H9 (cell line): ENCODE results near the gene SLA2. TPM values are rescaled to one million over a fixed set of nuclear protein-coding genes. Genes with fewer than 3 reads are reported as not detected.
A peak's percentile ranks its signal among the peaks of the same experiment; 100 is the strongest.

ENCODE experiments used
- DNase-seq: peaks from one replicate; pipeline ENCODE4 v3.0.0-alpha.2; 2017
- H2AFZ ChIP-seq: one replicate; pipeline ENCODE4 v1.6.1; 2013; ENCODE audit warnings: mild to moderate bottlenecking, low read length, control low read depth, moderate library complexity
- H2AK5ac ChIP-seq: 2 replicates; pipeline ENCODE4 v1.6.1; 2013; ENCODE audit warnings: low read length, control low read depth, mixed read lengths; ENCODE audit not compliant: insufficient read length
- H2BK120ac ChIP-seq: one replicate; pipeline ENCODE4 v1.6.1; 2013; ENCODE audit warnings: low read depth, mild to moderate bottlenecking, low read length, control low read depth, inconsistent platforms; ENCODE audit not compliant: poor library complexity, severe bottlenecking
- H2BK12ac ChIP-seq: 2 replicates; pipeline ENCODE4 v1.6.1; 2013; ENCODE audit warnings: low read length, control low read depth, mixed read lengths, low read depth; ENCODE audit not compliant: insufficient read length
- H2BK15ac ChIP-seq: 2 replicates; pipeline ENCODE4 v1.6.1; 2013; ENCODE audit warnings: low read depth, low read length, control low read depth
- H2BK20ac ChIP-seq: one replicate; pipeline ENCODE4 v1.6.1; 2013; ENCODE audit warnings: low read depth, mild to moderate bottlenecking, low read length, control low read depth, inconsistent platforms; ENCODE audit not compliant: poor library complexity, severe bottlenecking
- H2BK5ac ChIP-seq: 2 replicates; pipeline ENCODE4 v1.6.1; 2013; ENCODE audit warnings: low read length, control low read depth, mixed read lengths; ENCODE audit not compliant: insufficient read length
- H3K14ac ChIP-seq: 2 replicates; pipeline ENCODE4 v1.6.1; 2013; ENCODE audit warnings: low read length, control low read depth; ENCODE audit not compliant: insufficient read depth
- H3K18ac ChIP-seq: 2 replicates; pipeline ENCODE4 v1.6.1; 2013; ENCODE audit warnings: low read depth, mild to moderate bottlenecking, mixed read lengths, low read length, control low read depth; ENCODE audit not compliant: insufficient read length
- H3K23ac ChIP-seq: 2 replicates; pipeline ENCODE4 v1.6.1; 2013; ENCODE audit warnings: low read length, control low read depth, mixed read lengths, low read depth; ENCODE audit not compliant: insufficient read length
- H3K23me2 ChIP-seq: 2 replicates; pipeline ENCODE4 v1.6.1; 2013; ENCODE audit warnings: low read depth, mild to moderate bottlenecking, mixed read lengths, low read length, control low read depth; ENCODE audit not compliant: insufficient read length, poor library complexity, severe bottlenecking
- H3K27ac ChIP-seq: 2 replicates; pipeline ENCODE4 v1.5.1; 2013; ENCODE audit warnings: low read length, control low read depth, mixed read lengths, low read depth; ENCODE audit not compliant: insufficient read length
- H3K27me3 ChIP-seq: 2 replicates; pipeline ENCODE4 v1.6.1; 2013; ENCODE audit warnings: low read length, control low read depth, inconsistent platforms; ENCODE audit not compliant: insufficient read depth
- H3K4ac ChIP-seq: 2 replicates; pipeline ENCODE4 v1.6.1; 2013; ENCODE audit warnings: low read depth, mild to moderate bottlenecking, control low read depth, inconsistent platforms, low read length, moderate library complexity
- H3K4me1 ChIP-seq: 2 replicates; pipeline ENCODE4 v1.6.1; 2013; ENCODE audit warnings: low read length, control low read depth, inconsistent platforms; ENCODE audit not compliant: insufficient read depth
- H3K4me2 ChIP-seq: 2 replicates; pipeline ENCODE4 v1.6.1; 2013; ENCODE audit warnings: low read length, control low read depth, mixed read lengths; ENCODE audit not compliant: insufficient read length, insufficient read depth
- H3K56ac ChIP-seq: 2 replicates; pipeline ENCODE4 v1.6.1; 2013; ENCODE audit warnings: low read depth, mild to moderate bottlenecking, mixed read lengths, low read length, control low read depth; ENCODE audit not compliant: insufficient read length
- H3K79me1 ChIP-seq: 2 replicates; pipeline ENCODE4 v1.6.1; 2013; ENCODE audit warnings: low read depth, mild to moderate bottlenecking, moderate library complexity, low read length, control low read depth, inconsistent platforms; ENCODE audit not compliant: insufficient read depth, poor library complexity, severe bottlenecking
- H3K79me2 ChIP-seq: 2 replicates; pipeline ENCODE4 v1.6.1; 2013; ENCODE audit warnings: low read length, control low read depth, inconsistent platforms; ENCODE audit not compliant: insufficient read depth
- H3K9ac ChIP-seq: 2 replicates; pipeline ENCODE4 v1.6.1; 2013; ENCODE audit warnings: low read length, control low read depth, mixed read lengths; ENCODE audit not compliant: insufficient read length; ENCODE audit errors: extremely low read depth
- H3K9me3 ChIP-seq: one replicate; pipeline ENCODE4 v1.6.1; 2013; ENCODE audit warnings: low read depth, low read length, inconsistent platforms; ENCODE audit not compliant: control insufficient read depth
- H3T11ph ChIP-seq: one replicate; pipeline ENCODE4 v1.6.1; 2013; ENCODE audit warnings: mild to moderate bottlenecking, low read length, control low read depth, inconsistent platforms
- H4K20me1 ChIP-seq: one replicate; pipeline ENCODE4 v1.6.1; 2013; ENCODE audit not compliant: control insufficient read depth, insufficient read length, insufficient read depth
- H4K5ac ChIP-seq: 2 replicates; pipeline ENCODE4 v1.6.1; 2013; ENCODE audit warnings: low read depth, mild to moderate bottlenecking, mixed read lengths, low read length, control low read depth; ENCODE audit not compliant: insufficient read length
- H4K8ac ChIP-seq: replicated peaks from 2 replicates; pipeline ENCODE4 v1.6.1; 2013; ENCODE audit warnings: low read length, control low read depth, mixed read lengths, low read depth; ENCODE audit not compliant: insufficient read length
- H4K91ac ChIP-seq: 2 replicates; pipeline ENCODE4 v1.6.1; 2013; ENCODE audit warnings: low read depth, mild to moderate bottlenecking, moderate library complexity, mixed read lengths, low read length, control low read depth; ENCODE audit not compliant: insufficient read length
- H3K27ac Mint-ChIP-seq, 3 experiments: 2 replicates in 2 of 3; 3 replicates in 1 of 3; pipeline ENCODE4 v1.8.0; 2020 to 2021; ENCODE audit warnings: mixed read lengths in 3 of 3, mild to moderate bottlenecking in 1 of 3, moderate library complexity in 1 of 3
- H3K27me3 Mint-ChIP-seq: 2 replicates; pipeline ENCODE4 v1.8.0; 2021; ENCODE audit warnings: low read depth, mild to moderate bottlenecking, moderate library complexity, mixed read lengths
- H3K36me3 Mint-ChIP-seq, 3 experiments: 2 replicates in 2 of 3; 3 replicates in 1 of 3; pipeline ENCODE4 v1.8.0; 2020 to 2021; ENCODE audit warnings: low read depth in 3 of 3, mixed read lengths in 3 of 3; ENCODE audit not compliant: insufficient read depth in 1 of 3
- H3K4me1 Mint-ChIP-seq, 2 experiments: 2 replicates each; pipeline ENCODE4 v1.8.0; 2020; ENCODE audit warnings: mixed read lengths in 2 of 2
- H3K4me3 Mint-ChIP-seq, 2 experiments: 2 replicates in 1 of 2; 3 replicates in 1 of 2; pipeline ENCODE4 v1.8.0; 2020 to 2021; ENCODE audit warnings: mild to moderate bottlenecking in 2 of 2, mixed read lengths in 2 of 2, moderate library complexity in 1 of 2
- H3K9me3 Mint-ChIP-seq, 2 experiments: 2 replicates in 1 of 2; 3 replicates in 1 of 2; pipeline ENCODE4 v1.8.0; 2020; ENCODE audit warnings: mild to moderate bottlenecking in 2 of 2, mixed read lengths in 2 of 2, moderate library complexity in 1 of 2
- WGBS: extraction: QIAGEN DNeasy Blood & Tissue Kit; methylation state at CpG from one replicate; pipeline ENCODE4 v1.1.7; 2013; ENCODE audit warnings: missing lambda C conversion rate, low lambda C conversion rate, mixed read lengths; ENCODE audit not compliant: insufficient read length; ENCODE audit errors: extremely low coverage; 5-methylcytosine and 5-hydroxymethylcytosine counted together
- total RNA-seq: library from RNA; stranded (reverse); gene quantifications from 2 replicates; pipeline ENCODE4 v1.2.1, GENCODE V29; 2021
- TF ChIP-seq, protein P1 (sequence below): fragments of 200-600 bp; sonication (generic); conservative IDR thresholded peaks from 3 replicates; pipeline ENCODE4 v1.8.0; 2021; ENCODE audit warnings: antibody characterized with exemption, mild to moderate bottlenecking

Gene SLA2
- total RNA-seq, 1 experiment from 2014 or later = 0.20 TPM

DNA sequence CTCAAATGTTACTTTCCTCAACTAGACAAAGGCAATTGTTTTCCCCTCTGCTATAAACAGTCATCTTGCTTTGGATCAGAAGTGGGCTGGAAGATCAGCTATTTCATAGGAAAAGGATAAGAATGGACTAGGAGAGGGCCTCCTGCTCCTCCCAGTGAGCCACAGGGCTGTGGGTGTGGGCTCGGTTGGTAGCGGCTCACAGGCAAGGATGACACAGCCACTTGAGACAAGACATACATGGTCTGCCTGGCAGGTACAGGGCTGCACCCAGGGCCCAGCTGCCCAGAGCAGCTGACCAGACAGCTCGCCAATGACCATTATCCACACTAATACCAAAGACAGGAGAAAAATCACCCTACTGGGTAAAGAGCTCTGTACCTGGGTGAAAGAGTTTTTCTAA lies 9.0 kb upstream of the SLA2 start:
- no peaks in the 10 kb centered on the region for H3K4me1 ChIP-seq
- no peak overlapping the region for H3K14ac ChIP-seq
- H2BK5ac ChIP-seq = no peak overlapping the region
- H2BK15ac ChIP-seq = no peak overlapping the region
- DNase-seq = no peak
- H3K4me2 ChIP-seq = no peak overlapping the region
- no peaks in the 10 kb centered on the region for H3K27me3 ChIP-seq
- Mint-ChIP-seq H3K27ac (peak overlapping the region in 1 of 3 experiments; percentile 68; a peak in 2 of 7 replicates), H3K27me3 (no peaks in the 10 kb centered on the region), H3K4me1 (no peaks in the 10 kb centered on the region), H3K36me3 (peaks cover 1 to 5% (median 2%) of the 10 kb centered on the region in 3 experiments; a peak in 3 of 7 replicates), H3K9me3 (no peaks in the 10 kb centered on the region), H3K4me3 (no peak overlapping the region)
- H3T11ph ChIP-seq = no peak overlapping the region
- TF ChIP-seq, protein P1, sequence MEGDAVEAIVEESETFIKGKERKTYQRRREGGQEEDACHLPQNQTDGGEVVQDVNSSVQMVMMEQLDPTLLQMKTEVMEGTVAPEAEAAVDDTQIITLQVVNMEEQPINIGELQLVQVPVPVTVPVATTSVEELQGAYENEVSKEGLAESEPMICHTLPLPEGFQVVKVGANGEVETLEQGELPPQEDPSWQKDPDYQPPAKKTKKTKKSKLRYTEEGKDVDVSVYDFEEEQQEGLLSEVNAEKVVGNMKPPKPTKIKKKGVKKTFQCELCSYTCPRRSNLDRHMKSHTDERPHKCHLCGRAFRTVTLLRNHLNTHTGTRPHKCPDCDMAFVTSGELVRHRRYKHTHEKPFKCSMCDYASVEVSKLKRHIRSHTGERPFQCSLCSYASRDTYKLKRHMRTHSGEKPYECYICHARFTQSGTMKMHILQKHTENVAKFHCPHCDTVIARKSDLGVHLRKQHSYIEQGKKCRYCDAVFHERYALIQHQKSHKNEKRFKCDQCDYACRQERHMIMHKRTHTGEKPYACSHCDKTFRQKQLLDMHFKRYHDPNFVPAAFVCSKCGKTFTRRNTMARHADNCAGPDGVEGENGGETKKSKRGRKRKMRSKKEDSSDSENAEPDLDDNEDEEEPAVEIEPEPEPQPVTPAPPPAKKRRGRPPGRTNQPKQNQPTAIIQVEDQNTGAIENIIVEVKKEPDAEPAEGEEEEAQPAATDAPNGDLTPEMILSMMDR = no peak
- H3K4ac ChIP-seq = no peak overlapping the region
- no peak overlapping the region for H2BK12ac ChIP-seq
- no peak overlapping the region for H4K5ac ChIP-seq
- no peaks in the 10 kb centered on the region for H3K79me2 ChIP-seq
- H4K8ac ChIP-seq = no peak overlapping the region
- no peak overlapping the region for H3K9ac ChIP-seq
- no CpG with 5 or more reads among the region's 3 CpGs for WGBS
- H4K20me1 ChIP-seq = no peaks in the 10 kb centered on the region
- no peak overlapping the region for H2BK20ac ChIP-seq
- H3K56ac ChIP-seq = no peak overlapping the region
- no peaks in the 10 kb centered on the region for H3K79me1 ChIP-seq
- H3K27ac ChIP-seq = no peak overlapping the region
- no peak overlapping the region for H3K18ac ChIP-seq
- no peak overlapping the region for H2BK120ac ChIP-seq
- no peak overlapping the region for H3K23ac ChIP-seq
- no peak overlapping the region for H2AFZ ChIP-seq
- no peak overlapping the region for H4K91ac ChIP-seq
- no peaks in the 10 kb centered on the region for H3K9me3 ChIP-seq
- no peaks in the 10 kb centered on the region for H3K23me2 ChIP-seq
- no peak overlapping the region for H2AK5ac ChIP-seq
